ENCODE results near the gene CDC42SE2.
"Not testable (repeated sequence)": the region's sequence is repeated elsewhere in the genome, so short reads cannot be mapped to it uniquely, and the experiment has no call there.

CDC42SE2 gene

GRCh38 chr5:131250751-131251475 lies 12.9 kb upstream of the CDC42SE2 start:
- no peak for DNase-seq (ENCODE audit: low spot score)

GRCh38 chr5:131252824-131253171 lies 11.1 kb upstream of the CDC42SE2 start:
- DNase-seq (ENCODE audit: low spot score), result no peak

GRCh38 chr5:131254025-131254424 lies 9.8 kb upstream of the CDC42SE2 start:
- not testable (repeated sequence) for DNase-seq (ENCODE audit: low spot score)

GRCh38 chr5:131254741-131255140 lies 9.1 kb upstream of the CDC42SE2 start:
- DNase-seq (ENCODE audit: low spot score), result no peak

- no peak for DNase-seq (ENCODE audit: low spot score)
These were observed 7.4 kb upstream of the CDC42SE2 start for GRCh38 chr5:131256507-131256823.

GRCh38 chr5:131258733-131259132 lies 5.1 kb upstream of the CDC42SE2 start:
- DNase-seq (ENCODE audit: low spot score), result no peak

- DNase-seq (ENCODE audit: low spot score), result no peak
These were observed 4.5 kb upstream of the CDC42SE2 start for GRCh38 chr5:131259326-131259725.

- DNase-seq (ENCODE audit: low spot score), result no peak
These were observed 3.0 kb upstream of the CDC42SE2 start for GRCh38 chr5:131260895-131261294.

GRCh38 chr5:131261483-131261882 lies 2.4 kb upstream of the CDC42SE2 start:
- no peak for DNase-seq (ENCODE audit: low spot score)

GRCh38 chr5:131262953-131263541 lies 806 bp upstream of the CDC42SE2 start:
- no peak for DNase-seq (ENCODE audit: low spot score)

- peak; percentile 46 for DNase-seq (ENCODE audit: low spot score)
These were observed 722 bp downstream of the CDC42SE2 start for GRCh38 chr5:131264451-131265099.

- DNase-seq (ENCODE audit: low spot score), result no peak
These were observed 1.5 kb downstream of the CDC42SE2 start for GRCh38 chr5:131265311-131265803.

GRCh38 chr5:131266370-131267060 lies 2.7 kb downstream of the CDC42SE2 start:
- no peak for DNase-seq (ENCODE audit: low spot score)

GRCh38 chr5:131268758-131269370 lies 5.0 kb downstream of the CDC42SE2 start:
- no peak for DNase-seq (ENCODE audit: low spot score)

GRCh38 chr5:131270809-131271208 lies 7.0 kb downstream of the CDC42SE2 start:
- no peak for DNase-seq (ENCODE audit: low spot score)

- DNase-seq (ENCODE audit: low spot score), result not testable (repeated sequence)
These were observed 8.0 kb downstream of the CDC42SE2 start for GRCh38 chr5:131271888-131272287.

GRCh38 chr5:131272307-131272706 lies 8.5 kb downstream of the CDC42SE2 start:
- no peak for DNase-seq (ENCODE audit: low spot score)

- no peak for DNase-seq (ENCODE audit: low spot score)
These were observed 8.9 kb downstream of the CDC42SE2 start for GRCh38 chr5:131272724-131273123.

- no peak for DNase-seq (ENCODE audit: low spot score)
These were observed 10.6 kb downstream of the CDC42SE2 start for GRCh38 chr5:131274326-131275063.

- DNase-seq (ENCODE audit: low spot score), result no peak
These were observed 12.2 kb downstream of the CDC42SE2 start for GRCh38 chr5:131276072-131276471.

- no peak for DNase-seq (ENCODE audit: low spot score)
These were observed 13.6 kb downstream of the CDC42SE2 start for GRCh38 chr5:131277447-131277846.

All from iPS-NIHi11 (cell line).